Astrocyte (in vitro differentiated cells and primary cell): Measurements from ENCODE around the gene DSG1. TPM values are rescaled to one million over a fixed set of nuclear protein-coding genes. Genes with fewer than 3 reads are reported as not detected.

ENCODE experiments used
- DNase-seq: peaks from one replicate; pipeline ENCODE4 v3.0.0-alpha.2; 2010; ENCODE audit warnings: low read depth
- FAIRE-seq: peaks from 2 replicates; lab custom pipeline; 2011; peaks lifted over from hg19 to GRCh38; lab: Jason Lieb, UNC
- H2AFZ ChIP-seq: 2 replicates; pipeline ENCODE4 v1.6.0; 2012; ENCODE audit warnings: low read depth, low read length, inconsistent platforms
- H3K27ac ChIP-seq: 2 replicates; pipeline ENCODE4 v1.5.1; 2011; ENCODE audit warnings: low read depth, low read length, inconsistent platforms
- H3K27me3 ChIP-seq: 2 replicates; pipeline ENCODE4 v1.6.0; 2011; ENCODE audit warnings: low read length, inconsistent platforms; ENCODE audit not compliant: insufficient read depth
- H3K36me3 ChIP-seq: 2 replicates; pipeline ENCODE4 v1.5.1; 2011; ENCODE audit warnings: low read length, inconsistent platforms; ENCODE audit not compliant: insufficient read depth
- H3K4me1 ChIP-seq: 2 replicates; pipeline ENCODE4 v1.5.1; 2011; ENCODE audit warnings: low read length, inconsistent platforms; ENCODE audit not compliant: insufficient read depth
- H3K4me2 ChIP-seq: 2 replicates; pipeline ENCODE4 v1.6.0; 2012; ENCODE audit warnings: low read length, inconsistent platforms
- H3K4me3 ChIP-seq: 2 replicates; pipeline ENCODE4 v1.5.1; 2011; ENCODE audit warnings: low read depth, mild to moderate bottlenecking, low read length, inconsistent platforms; ENCODE audit not compliant: insufficient read depth
- H3K79me2 ChIP-seq: 2 replicates; pipeline ENCODE4 v1.6.0; 2012; ENCODE audit warnings: mild to moderate bottlenecking, low read length, inconsistent platforms; ENCODE audit not compliant: insufficient read depth
- H3K9ac ChIP-seq: 2 replicates; pipeline ENCODE4 v1.6.0; 2012; ENCODE audit warnings: mild to moderate bottlenecking, low read length, inconsistent platforms
- H3K9me3 ChIP-seq: 2 replicates; pipeline ENCODE4 v1.5.1; 2012; ENCODE audit warnings: low read depth, mild to moderate bottlenecking, low read length, inconsistent platforms; ENCODE audit not compliant: insufficient read depth
- H4K20me1 ChIP-seq: 2 replicates; pipeline ENCODE4 v1.6.0; 2012; ENCODE audit warnings: low read length, inconsistent platforms; ENCODE audit not compliant: insufficient read depth
- H3K27ac Mint-ChIP-seq: one replicate; pipeline ENCODE4 v1.8.0; 2021; ENCODE audit warnings: mild to moderate bottlenecking, mixed read lengths; ENCODE audit not compliant: unreplicated experiment
- H3K27me3 Mint-ChIP-seq: one replicate; pipeline ENCODE4 v1.8.0; 2021; ENCODE audit warnings: low read depth, mixed read lengths; ENCODE audit not compliant: unreplicated experiment
- H3K36me3 Mint-ChIP-seq: one replicate; pipeline ENCODE4 v1.8.0; 2021; ENCODE audit warnings: low read depth, mixed read lengths; ENCODE audit not compliant: unreplicated experiment
- H3K4me1 Mint-ChIP-seq: one replicate; pipeline ENCODE4 v1.8.0; 2021; ENCODE audit warnings: low read depth, mixed read lengths; ENCODE audit not compliant: unreplicated experiment
- H3K4me3 Mint-ChIP-seq: one replicate; pipeline ENCODE4 v1.8.0; 2021; ENCODE audit warnings: mild to moderate bottlenecking, moderate library complexity, mixed read lengths; ENCODE audit not compliant: unreplicated experiment
- H3K9me3 Mint-ChIP-seq: one replicate; pipeline ENCODE4 v1.8.0; 2021; ENCODE audit warnings: mild to moderate bottlenecking, mixed read lengths; ENCODE audit not compliant: unreplicated experiment
- CTCF ChIP-seq: IDR thresholded peaks from 2 replicates; pipeline ENCODE4 v1.5.1; 2011; ENCODE audit warnings: low read depth, mild to moderate bottlenecking, inconsistent platforms, low read length, moderate library complexity; ENCODE audit not compliant: insufficient read depth
- EZH2 ChIP-seq: IDR thresholded peaks from 2 replicates; pipeline ENCODE4 v1.6.1; 2012; ENCODE audit warnings: mild to moderate bottlenecking, low read length, inconsistent platforms; ENCODE audit not compliant: insufficient read depth
- total RNA-seq: library from RNA; stranded (reverse); gene quantifications from 2 replicates; pipeline ENCODE4 v1.2.1, GENCODE V29; 2021

Gene DSG1
- total RNA-seq, 1 donor from 2014 or later: 0.05 TPM

DNA sequence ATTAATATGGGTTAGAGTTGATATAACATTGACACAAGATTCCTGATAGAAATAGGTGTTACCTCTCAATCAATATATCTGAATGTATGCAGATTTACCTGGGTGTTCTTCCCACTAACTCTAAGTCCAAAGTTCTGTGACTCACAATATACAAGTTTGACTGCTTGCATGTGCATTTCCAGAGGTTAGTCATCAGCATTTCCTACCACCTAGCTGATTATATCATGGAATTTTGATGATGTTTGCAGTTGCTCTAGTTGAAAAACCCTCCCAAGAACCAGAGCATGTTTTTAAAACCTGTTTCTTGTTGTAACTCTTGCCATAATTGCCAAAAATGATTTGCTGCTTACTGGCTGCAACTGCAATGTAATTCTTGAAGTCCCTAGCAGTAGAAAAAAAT lies 15.0 kb upstream of the DSG1 start:
- H3K4me1 ChIP-seq: peaks cover 4% of the 10 kb centered on the region
- no peaks in the 10 kb centered on the region for H3K36me3 ChIP-seq
- no peak overlapping the region for H2AFZ ChIP-seq
- Mint-ChIP-seq H3K4me3 (no peak overlapping the region), H3K27ac (no peak overlapping the region), H3K36me3 (no peaks in the 10 kb centered on the region), H3K27me3 (no peaks in the 10 kb centered on the region), H3K9me3 (no peaks in the 10 kb centered on the region), H3K4me1 (peaks cover 29% of the 10 kb centered on the region)
- FAIRE-seq (no peak), DNase-seq (peak; percentile 69)
- no peak overlapping the region for H3K4me3 ChIP-seq
- H3K27ac ChIP-seq: no peak overlapping the region
- no peak overlapping the region for H3K4me2 ChIP-seq
- TF ChIP-seq EZH2: no peak
- no peak for TF ChIP-seq CTCF
- H4K20me1 ChIP-seq: no peaks in the 10 kb centered on the region
- H3K79me2 ChIP-seq: no peaks in the 10 kb centered on the region
- H3K9me3 ChIP-seq: no peaks in the 10 kb centered on the region
- H3K9ac ChIP-seq: no peak overlapping the region
- H3K27me3 ChIP-seq: no peaks in the 10 kb centered on the region

DNA sequence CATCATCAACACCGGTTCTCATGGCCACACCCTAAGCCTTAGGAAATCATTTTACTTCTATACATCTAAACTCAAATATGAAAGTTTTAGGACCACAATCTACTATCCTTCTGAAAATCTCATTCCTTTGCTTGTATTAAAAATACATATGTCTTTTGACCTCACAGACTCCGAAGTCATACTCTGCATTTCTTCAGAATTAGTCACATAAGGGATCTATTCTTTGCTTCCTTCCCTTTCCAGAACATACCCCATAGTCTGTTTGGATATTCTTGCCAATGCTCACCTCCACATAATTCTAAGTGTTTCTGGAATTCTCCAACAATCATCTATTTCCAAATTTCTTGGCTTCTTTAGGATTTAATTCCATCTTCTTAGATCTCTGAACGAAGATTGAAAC lies 14.2 kb upstream of the DSG1 start:
- FAIRE-seq: no peak

More for the DNA sequence above, 14.2 kb upstream of the DSG1 start:
- Histone ChIP-seq H2AFZ (no peak overlapping the region), H3K4me2 (peak overlapping the region; percentile 49), H3K4me1 (peaks cover 4% of the 10 kb centered on the region), H3K36me3 (no peaks in the 10 kb centered on the region), H3K27me3 (no peaks in the 10 kb centered on the region), H3K27ac (peak overlapping the region; percentile 40), H3K9ac (no peak overlapping the region), H3K79me2 (no peaks in the 10 kb centered on the region), H3K4me3 (no peak overlapping the region), H4K20me1 (no peaks in the 10 kb centered on the region), H3K9me3 (no peaks in the 10 kb centered on the region)
- H3K9me3 Mint-ChIP-seq: no peaks in the 10 kb centered on the region
- H3K27ac Mint-ChIP-seq: peak overlapping the region; percentile 83
- H3K4me1 Mint-ChIP-seq: peaks cover 29% of the 10 kb centered on the region
- H3K4me3 Mint-ChIP-seq: no peak overlapping the region
- DNase-seq: peak; percentile 41
- H3K36me3 Mint-ChIP-seq: no peaks in the 10 kb centered on the region
- no peak for TF ChIP-seq CTCF
- TF ChIP-seq EZH2: no peak
- no peaks in the 10 kb centered on the region for H3K27me3 Mint-ChIP-seq
